ENCODE data around the gene BHLHA9.

The BHLHA9 gene

DNA sequence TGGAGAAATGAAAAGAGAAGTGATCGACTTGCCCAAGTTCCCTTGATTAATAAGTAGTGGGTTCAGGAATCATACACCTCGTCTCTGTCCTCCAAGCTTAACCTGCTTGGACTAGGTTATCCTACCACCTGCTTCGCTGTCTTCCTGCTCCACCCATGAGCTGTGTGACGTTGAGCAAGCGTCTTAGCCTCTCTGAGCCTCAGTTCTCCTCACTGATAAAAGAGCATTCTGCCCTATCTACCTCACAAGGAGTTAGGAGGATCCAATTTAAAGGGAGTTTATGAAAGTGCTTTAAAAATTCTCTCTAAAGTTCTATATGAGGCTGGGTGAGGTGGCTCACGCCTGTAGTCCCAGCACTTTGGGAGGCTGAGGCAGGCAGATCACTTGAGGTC, 9.5 kb upstream of the BHLHA9 start:
- no peaks in the 10 kb centered on the region for H3K9me3 ChIP-seq
- TF ChIP-seq, protein P1, sequence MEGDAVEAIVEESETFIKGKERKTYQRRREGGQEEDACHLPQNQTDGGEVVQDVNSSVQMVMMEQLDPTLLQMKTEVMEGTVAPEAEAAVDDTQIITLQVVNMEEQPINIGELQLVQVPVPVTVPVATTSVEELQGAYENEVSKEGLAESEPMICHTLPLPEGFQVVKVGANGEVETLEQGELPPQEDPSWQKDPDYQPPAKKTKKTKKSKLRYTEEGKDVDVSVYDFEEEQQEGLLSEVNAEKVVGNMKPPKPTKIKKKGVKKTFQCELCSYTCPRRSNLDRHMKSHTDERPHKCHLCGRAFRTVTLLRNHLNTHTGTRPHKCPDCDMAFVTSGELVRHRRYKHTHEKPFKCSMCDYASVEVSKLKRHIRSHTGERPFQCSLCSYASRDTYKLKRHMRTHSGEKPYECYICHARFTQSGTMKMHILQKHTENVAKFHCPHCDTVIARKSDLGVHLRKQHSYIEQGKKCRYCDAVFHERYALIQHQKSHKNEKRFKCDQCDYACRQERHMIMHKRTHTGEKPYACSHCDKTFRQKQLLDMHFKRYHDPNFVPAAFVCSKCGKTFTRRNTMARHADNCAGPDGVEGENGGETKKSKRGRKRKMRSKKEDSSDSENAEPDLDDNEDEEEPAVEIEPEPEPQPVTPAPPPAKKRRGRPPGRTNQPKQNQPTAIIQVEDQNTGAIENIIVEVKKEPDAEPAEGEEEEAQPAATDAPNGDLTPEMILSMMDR (IDR thresholded peaks at IDR 0.05; ENCODE audit: low read depth, low read length): no peak
- H3K27me3 ChIP-seq: peaks cover 17% of the 10 kb centered on the region
- no peaks in the 10 kb centered on the region for H3K4me1 ChIP-seq
- DNase-seq: no peak
- no peak overlapping the region for H3K4me3 ChIP-seq (ENCODE audit: low read depth, low read length)
- no peaks in the 10 kb centered on the region for H3K36me3 ChIP-seq

DNA sequence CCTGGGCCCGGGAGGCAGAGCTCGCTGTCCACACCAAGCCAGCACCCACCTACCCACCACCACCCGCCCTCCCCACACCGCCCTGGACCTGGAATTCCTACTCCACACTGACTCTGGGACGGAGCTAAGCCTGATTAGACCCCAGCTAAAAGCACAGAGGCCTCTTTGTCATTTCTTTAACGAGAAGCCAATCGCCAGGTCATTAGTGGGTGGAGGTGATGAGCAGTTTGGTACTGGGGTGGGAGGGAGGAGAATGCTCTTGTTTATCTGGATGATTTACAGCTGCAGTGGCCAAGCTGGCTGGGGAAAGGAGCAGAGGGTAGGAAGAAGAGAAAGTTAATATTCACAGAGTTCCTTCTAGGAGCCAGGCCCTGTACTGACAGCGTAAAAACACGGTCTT, 6.0 kb upstream of the BHLHA9 start:
- Histone ChIP-seq H3K4me1 (no peaks in the 10 kb centered on the region), H3K4me3 (ENCODE audit: low read depth, low read length) (no peak overlapping the region), H3K36me3 (no peaks in the 10 kb centered on the region), H3K27me3 (peaks cover 13% of the 10 kb centered on the region), H3K9me3 (no peaks in the 10 kb centered on the region)
- TF ChIP-seq, protein P1 (IDR thresholded peaks at IDR 0.05; ENCODE audit: low read depth, low read length): no peak
- no peak for DNase-seq

DNA sequence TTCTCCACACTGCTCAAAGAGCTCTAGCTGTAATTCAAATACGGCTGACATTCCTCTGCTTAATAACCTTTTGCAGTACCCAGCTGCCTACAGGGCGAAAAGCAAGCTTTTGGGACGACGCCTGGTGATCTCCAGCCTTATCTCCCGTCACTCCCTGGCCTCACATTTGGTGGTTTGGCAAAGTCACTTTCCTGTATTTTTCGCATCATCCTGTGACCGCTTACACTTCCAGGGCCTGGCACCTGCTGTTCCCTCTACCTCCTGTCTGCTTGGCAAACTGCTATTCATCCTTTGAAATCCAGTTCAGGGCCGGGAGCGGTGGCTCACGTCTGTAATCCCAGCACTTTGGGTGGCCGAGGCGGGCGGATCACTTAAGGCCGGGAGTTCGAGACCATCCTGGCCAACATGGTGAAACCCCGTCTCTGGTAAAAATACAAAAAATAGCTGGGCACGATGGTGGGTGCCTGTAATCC, 2.7 kb upstream of the BHLHA9 start:
- no peaks in the 10 kb centered on the region for H3K4me1 ChIP-seq
- no peak for DNase-seq
- no peaks in the 10 kb centered on the region for H3K36me3 ChIP-seq
- no peaks in the 10 kb centered on the region for H3K27me3 ChIP-seq
- no peaks in the 10 kb centered on the region for H3K9me3 ChIP-seq
- TF ChIP-seq, protein P1 (IDR thresholded peaks at IDR 0.05; ENCODE audit: low read depth, low read length): no peak
- peak overlapping the region; percentile 63 for H3K4me3 ChIP-seq (ENCODE audit: low read depth, low read length)

DNA sequence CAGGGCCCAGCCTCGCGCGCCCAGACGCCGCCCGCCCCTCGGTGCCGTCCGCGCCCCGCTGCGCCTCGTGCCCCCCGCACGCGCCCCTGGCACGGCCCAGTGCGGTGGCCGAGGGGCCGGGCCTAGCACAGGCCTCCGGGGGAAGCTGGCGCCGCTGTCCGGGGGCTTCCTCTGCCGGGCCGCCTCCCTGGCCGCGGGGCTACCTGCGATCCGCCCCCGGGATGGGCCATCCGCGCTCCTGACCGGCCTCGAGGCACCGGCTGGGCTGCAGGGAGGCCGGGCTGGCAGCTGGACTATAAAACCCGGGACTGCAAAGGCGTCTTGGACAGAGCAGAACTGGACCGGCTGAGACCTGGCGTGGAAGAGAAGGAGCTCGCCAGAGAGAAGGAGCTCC, 783 bp downstream of the BHLHA9 start:
- H3K4me1 ChIP-seq: no peaks in the 10 kb centered on the region
- TF ChIP-seq, protein P1 (IDR thresholded peaks at IDR 0.05; ENCODE audit: low read depth, low read length): no peak
- no peaks in the 10 kb centered on the region for H3K27me3 ChIP-seq
- H3K4me3 ChIP-seq (ENCODE audit: low read depth, low read length): no peak overlapping the region
- H3K36me3 ChIP-seq: no peaks in the 10 kb centered on the region
- DNase-seq: no peak
- no peaks in the 10 kb centered on the region for H3K9me3 ChIP-seq

GRCh38 chr17:1271441-1271840, 1.2 kb downstream of the BHLHA9 start:
- no peaks in the 10 kb centered on the region for H3K9me3 ChIP-seq
- no peak overlapping the region for H3K4me3 ChIP-seq (ENCODE audit: low read depth, low read length)
- H3K27me3 ChIP-seq: no peaks in the 10 kb centered on the region
- H3K4me1 ChIP-seq: no peaks in the 10 kb centered on the region
- DNase-seq: no peak
- no peaks in the 10 kb centered on the region for H3K36me3 ChIP-seq
- TF ChIP-seq, protein P1 (IDR thresholded peaks at IDR 0.05; ENCODE audit: low read depth, low read length): no peak

DNA sequence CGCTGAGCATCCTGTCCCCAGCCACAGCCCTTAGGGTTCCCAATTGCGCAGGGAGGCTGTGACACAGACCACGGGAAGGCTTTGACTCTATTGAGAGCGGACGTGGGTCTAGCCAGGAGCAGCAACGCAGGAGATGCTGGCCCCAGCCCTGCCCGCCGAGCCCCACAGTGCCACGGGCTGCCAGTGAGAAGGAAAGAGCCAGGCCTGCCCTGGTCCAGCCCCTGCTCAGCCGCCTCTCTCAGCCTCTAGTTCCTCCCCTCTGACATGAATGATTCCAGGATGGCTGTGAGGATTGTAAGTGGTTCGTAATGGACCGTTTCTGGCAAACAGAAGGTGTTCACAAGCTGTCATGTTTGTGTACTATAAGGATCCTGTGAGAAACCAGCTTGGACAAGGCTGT, 2.5 kb downstream of the BHLHA9 start:
- no peaks in the 10 kb centered on the region for H3K36me3 ChIP-seq
- no peak for DNase-seq
- no peak overlapping the region for H3K4me3 ChIP-seq (ENCODE audit: low read depth, low read length)
- H3K4me1 ChIP-seq: no peaks in the 10 kb centered on the region
- no peaks in the 10 kb centered on the region for H3K9me3 ChIP-seq
- TF ChIP-seq, protein P1 (IDR thresholded peaks at IDR 0.05; ENCODE audit: low read depth, low read length): no peak
- H3K27me3 ChIP-seq: no peaks in the 10 kb centered on the region
